Hepatocyte (in vitro differentiated cells): ENCODE results near the gene LHPP. TPM values are rescaled to one million over a fixed set of nuclear protein-coding genes. Genes with fewer than 3 reads are reported as not detected.

Experiments
- DNase-seq: peaks from one replicate; pipeline ENCODE4 v3.0.0-alpha.2; 2016; ENCODE audit warnings: low spot score
- H2AFZ ChIP-seq: fragments of 200-600 bp; sonication (generic); 2 replicates; pipeline ENCODE4 v1.6.0; 2016; ENCODE audit warnings: antibody characterized with exemption, mild to moderate bottlenecking
- H3K27ac ChIP-seq: fragments of 200-600 bp; sonication (generic); 2 replicates; pipeline ENCODE4 v1.5.1; 2016; ENCODE audit warnings: mild to moderate bottlenecking
- H3K27me3 ChIP-seq: fragments of 200-600 bp; sonication (generic); 2 replicates; pipeline ENCODE4 v1.6.1; 2016
- H3K36me3 ChIP-seq: fragments of 200-600 bp; sonication (generic); replicated peaks from 2 replicates; pipeline ENCODE4 v1.5.1; 2016; ENCODE audit warnings: low read depth; ENCODE audit not compliant: insufficient read depth
- H3K4me1 ChIP-seq: fragments of 200-600 bp; sonication (generic); 2 replicates; pipeline ENCODE4 v1.5.1; 2016; ENCODE audit warnings: mild to moderate bottlenecking, moderate library complexity; ENCODE audit not compliant: insufficient read depth
- H3K4me2 ChIP-seq: fragments of 200-600 bp; sonication (generic); 2 replicates; pipeline ENCODE4 v1.6.0; 2016
- H3K4me3 ChIP-seq: fragments of 200-600 bp; sonication (generic); 2 replicates; pipeline ENCODE4 v1.5.1; 2016; ENCODE audit warnings: mild to moderate bottlenecking
- H3K79me2 ChIP-seq: fragments of 200-600 bp; sonication (generic); 2 replicates; pipeline ENCODE4 v1.6.0; 2017; ENCODE audit warnings: mild to moderate bottlenecking
- H3K9me2 ChIP-seq: fragments of 200-600 bp; sonication (generic); replicated peaks from 2 replicates; pipeline ENCODE4 v1.6.0; 2017; ENCODE audit warnings: mild to moderate bottlenecking; ENCODE audit not compliant: insufficient read depth
- H3K9me3 ChIP-seq: fragments of 200-600 bp; sonication (generic); 2 replicates; pipeline ENCODE4 v1.5.1; 2016; ENCODE audit warnings: low read depth, mild to moderate bottlenecking
- H4K20me1 ChIP-seq: fragments of 200-600 bp; sonication (generic); 2 replicates; pipeline ENCODE4 v1.6.0; 2016; ENCODE audit warnings: mild to moderate bottlenecking; ENCODE audit not compliant: insufficient read depth, poor library complexity, severe bottlenecking
- CTCF ChIP-seq: fragments of 200-600 bp; sonication (generic); IDR thresholded peaks from 2 replicates; pipeline ENCODE4 v1.5.1; 2016; ENCODE audit warnings: antibody characterized with exemption, mild to moderate bottlenecking; ENCODE audit not compliant: poor library complexity
- EZH2 ChIP-seq: fragments of 200-600 bp; sonication (generic); IDR thresholded peaks from 2 replicates; pipeline ENCODE4 v1.6.1; 2016; ENCODE audit warnings: antibody characterized with exemption, mild to moderate bottlenecking, borderline replicate concordance
- EZH2phosphoT487 ChIP-seq: fragments of 200-600 bp; sonication (generic); IDR thresholded peaks from one replicate; pipeline ENCODE4 v1.6.1; 2018; ENCODE audit warnings: antibody characterized with exemption, mild to moderate bottlenecking, low read depth, moderate library complexity; ENCODE audit not compliant: unreplicated experiment, severe bottlenecking
- WGBS: methylation state at CpG from one replicate; pipeline ENCODE4 v1.1.6; 2016; ENCODE audit warnings: low lambda C conversion rate; ENCODE audit errors: missing lambda C conversion rate; 5-methylcytosine and 5-hydroxymethylcytosine counted together
- polyA plus RNA-seq: library from polyadenylated mRNA; unstranded; fragments of >200 nt; fragmentation: Nextera tagmentation; extraction: Ambion mirVana; gene quantifications from 2 replicates; pipeline ENCODE4 v1.2.1, GENCODE V29; 2016
- total RNA-seq: library from RNA; depleted of rRNA; stranded (reverse); fragments of >200 nt; gene quantifications from 2 replicates; pipeline ENCODE4 v1.2.3, GENCODE V29; 2014

Gene LHPP
- total and polyA plus RNA-seq, 2 experiments from 2014 or later, result 29.4 to 30.3 TPM

- H4K20me1 ChIP-seq, result no peaks in the 10 kb centered on the region
- no peaks in the 10 kb centered on the region for H3K79me2 ChIP-seq
- no peak for DNase-seq
- no peaks in the 10 kb centered on the region for H3K9me2 ChIP-seq
- H3K4me3 ChIP-seq, result no peak overlapping the region
- no peaks in the 10 kb centered on the region for H3K27me3 ChIP-seq
- H3K36me3 ChIP-seq, result no peaks in the 10 kb centered on the region
- TF ChIP-seq CTCF (no peak), EZH2phosphoT487 (no peak), EZH2 (no peak)
- 85% methylated on average over 17 of the region's 20 CpGs for WGBS
- H2AFZ ChIP-seq, result no peak overlapping the region
- no peak overlapping the region for H3K27ac ChIP-seq
- no peak overlapping the region for H3K4me2 ChIP-seq
- H3K4me1 ChIP-seq, result no peaks in the 10 kb centered on the region
- H3K9me3 ChIP-seq, result no peaks in the 10 kb centered on the region
These were observed 115.2 kb downstream of the LHPP start for GRCh38 chr10:124576526-124577420.

- Histone ChIP-seq H3K27ac (no peak overlapping the region), H3K79me2 (no peaks in the 10 kb centered on the region), H3K4me2 (no peak overlapping the region), H3K27me3 (no peaks in the 10 kb centered on the region), H3K4me3 (no peak overlapping the region), H3K4me1 (no peaks in the 10 kb centered on the region), H2AFZ (no peak overlapping the region), H3K9me2 (no peaks in the 10 kb centered on the region), H3K36me3 (no peaks in the 10 kb centered on the region), H3K9me3 (no peaks in the 10 kb centered on the region), H4K20me1 (no peaks in the 10 kb centered on the region)
- no peak for DNase-seq
- TF ChIP-seq CTCF (no peak), EZH2phosphoT487 (no peak)
- 89% methylated on average over 3 of the region's 3 CpGs for WGBS
These were observed 116.0 kb downstream of the LHPP start for GRCh38 chr10:124577651-124578050.

GRCh38 chr10:124578231-124579010 lies 116.8 kb downstream of the LHPP start:
- Histone ChIP-seq H3K4me2 (no peak overlapping the region), H3K9me2 (no peaks in the 10 kb centered on the region), H3K27me3 (no peaks in the 10 kb centered on the region), H4K20me1 (no peaks in the 10 kb centered on the region), H3K27ac (no peak overlapping the region), H3K9me3 (no peaks in the 10 kb centered on the region), H3K36me3 (no peaks in the 10 kb centered on the region), H2AFZ (no peak overlapping the region), H3K79me2 (no peaks in the 10 kb centered on the region), H3K4me3 (no peak overlapping the region), H3K4me1 (no peaks in the 10 kb centered on the region)
- no peak for TF ChIP-seq CTCF
- no peak for TF ChIP-seq EZH2
- TF ChIP-seq EZH2phosphoT487, result no peak
- DNase-seq, result no peak
- WGBS, result 94% methylated on average over 23 of the region's 23 CpGs
